Activated CD4-positive, alpha-beta T cell treated with anti-CD3 and anti-CD28 coated beads, Interleukin-2, amount 10 ng/mL, durations not matched to agents 24 days and 14 days (primary cell): ENCODE measurements around the gene PAPSS1. TPM values are rescaled to one million over a fixed set of nuclear protein-coding genes. Genes with fewer than 3 reads are reported as not detected.
"Not testable (repeated sequence)": the region's sequence is repeated elsewhere in the genome, so short reads cannot be mapped to it uniquely, and the experiment has no call there.

Experiments used
- DNase-seq: peaks from one replicate; pipeline ENCODE4 v3.0.0; 2022
- H3K27ac Mint-ChIP-seq: one replicate; pipeline ENCODE4 v1.8.0; 2022; ENCODE audit warnings: mild to moderate bottlenecking, mixed read lengths
- H3K27me3 Mint-ChIP-seq: one replicate; pipeline ENCODE4 v1.8.0; 2022; ENCODE audit warnings: mixed read lengths
- H3K36me3 Mint-ChIP-seq: one replicate; pipeline ENCODE4 v1.8.0; 2022; ENCODE audit warnings: low read depth, mild to moderate bottlenecking, mixed read lengths
- H3K4me1 Mint-ChIP-seq: one replicate; pipeline ENCODE4 v1.8.0; 2021; ENCODE audit warnings: mixed read lengths
- H3K4me3 Mint-ChIP-seq: one replicate; pipeline ENCODE4 v1.8.0; 2022; ENCODE audit warnings: mild to moderate bottlenecking, moderate library complexity, mixed read lengths
- H3K9me3 Mint-ChIP-seq: one replicate; pipeline ENCODE4 v1.8.0; 2021; ENCODE audit warnings: mixed read lengths
- intact Hi-C: fragments of 100-400 bp; cut with micrococcal nuclease; formaldehyde crosslinking; loops from one replicate; pipeline ENCODE4 v1.15.1; 2023
- total RNA-seq: library from RNA; stranded (reverse); gene quantifications from 2 replicates; pipeline ENCODE4 v1.2.3, GENCODE V29; 2022

The PAPSS1 gene
- total RNA-seq, 1 donor from 2014 or later: 31.2 TPM

DNA sequence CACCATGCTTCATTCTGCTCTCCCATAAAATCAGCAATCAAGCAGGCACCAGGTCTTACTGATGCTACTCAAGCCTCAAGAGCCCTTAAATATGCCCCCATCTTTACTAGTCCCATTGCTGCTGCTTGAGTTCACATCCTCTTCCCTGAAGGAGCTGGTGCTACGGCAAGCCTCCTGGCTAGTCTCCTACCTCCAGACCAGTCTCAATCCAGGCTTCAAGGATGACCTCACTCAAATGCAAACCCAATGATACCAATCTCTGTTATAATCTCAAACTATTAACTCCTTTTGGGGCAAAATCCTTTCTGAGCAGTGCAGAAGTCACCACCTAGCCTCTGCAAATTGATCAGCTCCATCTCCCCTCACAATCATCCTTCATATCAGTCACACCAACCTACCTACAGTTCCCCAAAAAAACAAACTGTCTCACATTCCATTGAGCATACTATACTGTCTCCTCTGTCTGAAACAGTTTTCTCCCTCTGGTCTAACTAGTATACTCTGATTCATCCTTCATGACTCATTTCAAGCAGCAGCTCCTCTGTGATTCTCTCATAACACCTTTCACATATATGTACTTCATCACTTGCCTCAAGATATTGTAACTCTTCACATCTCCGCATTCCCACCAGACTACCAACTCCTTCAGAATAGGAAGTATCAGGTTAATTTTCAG is 30.0 kb downstream of the PAPSS1 start:
- no peak for DNase-seq
- H3K9me3 Mint-ChIP-seq: no peaks in the 10 kb centered on the region
- intact Hi-C loops: loop anchor here (2.0 kb wide), 1 partner anchor 29 kb away; no protein-coding TSS in a partner anchor
- no peak overlapping the region for H3K4me3 Mint-ChIP-seq
- H3K27me3 Mint-ChIP-seq: no peaks in the 10 kb centered on the region
- H3K4me1 Mint-ChIP-seq: peaks cover 9% of the 10 kb centered on the region
- H3K36me3 Mint-ChIP-seq: peaks cover 21% of the 10 kb centered on the region
- H3K27ac Mint-ChIP-seq: no peak overlapping the region

DNA sequence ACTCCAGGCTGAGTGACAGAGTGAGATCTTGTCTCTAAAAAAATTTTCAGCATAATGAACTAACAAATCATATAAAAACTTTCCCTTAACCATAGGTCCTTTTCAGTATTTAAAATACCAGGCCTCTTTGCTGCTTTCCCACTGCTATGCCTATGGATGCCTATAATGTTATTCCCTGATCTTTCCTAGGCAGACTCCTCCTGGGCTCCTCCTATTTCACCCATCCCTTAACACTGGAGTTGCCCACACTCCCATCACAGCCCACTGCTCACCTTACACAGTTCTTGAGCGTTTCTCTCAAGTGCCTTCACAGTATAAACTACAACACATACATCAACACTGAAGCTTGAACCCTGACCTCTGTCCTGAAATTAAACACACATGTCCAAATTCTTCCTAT is 31.6 kb downstream of the PAPSS1 start:
- Mint-ChIP-seq H3K4me3 (no peak overlapping the region), H3K27me3 (no peaks in the 10 kb centered on the region), H3K4me1 (peaks cover 6% of the 10 kb centered on the region), H3K9me3 (no peaks in the 10 kb centered on the region), H3K27ac (no peak overlapping the region), H3K36me3 (peaks cover 17% of the 10 kb centered on the region)
- DNase-seq: no peak
- intact Hi-C loops: no loop called here

DNA sequence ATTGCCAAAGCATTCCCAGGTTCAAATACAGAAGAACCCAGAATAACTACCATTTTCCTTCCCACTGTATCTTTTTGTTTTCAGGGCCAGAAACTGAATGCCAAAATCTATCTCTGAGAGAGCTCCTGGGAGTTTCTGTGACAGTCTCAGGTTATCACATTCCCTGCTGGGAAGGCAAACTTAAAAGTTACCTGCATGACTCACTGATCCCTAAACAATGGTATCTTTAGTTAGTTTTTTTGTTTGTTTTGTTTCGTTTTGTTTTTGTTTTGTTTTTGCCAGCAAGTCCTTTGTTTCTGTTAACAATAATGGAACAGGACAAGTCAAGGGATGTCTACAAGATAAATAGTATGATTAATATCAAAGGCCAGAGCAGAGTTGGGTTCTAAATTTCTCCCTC is 34.3 kb downstream of the PAPSS1 start:
- DNase-seq: no peak
- Mint-ChIP-seq H3K9me3 (no peaks in the 10 kb centered on the region), H3K27me3 (no peaks in the 10 kb centered on the region), H3K4me1 (no peaks in the 10 kb centered on the region), H3K4me3 (no peak overlapping the region), H3K27ac (no peak overlapping the region), H3K36me3 (peaks cover 12% of the 10 kb centered on the region)
- intact Hi-C loops: no loop called here

DNA sequence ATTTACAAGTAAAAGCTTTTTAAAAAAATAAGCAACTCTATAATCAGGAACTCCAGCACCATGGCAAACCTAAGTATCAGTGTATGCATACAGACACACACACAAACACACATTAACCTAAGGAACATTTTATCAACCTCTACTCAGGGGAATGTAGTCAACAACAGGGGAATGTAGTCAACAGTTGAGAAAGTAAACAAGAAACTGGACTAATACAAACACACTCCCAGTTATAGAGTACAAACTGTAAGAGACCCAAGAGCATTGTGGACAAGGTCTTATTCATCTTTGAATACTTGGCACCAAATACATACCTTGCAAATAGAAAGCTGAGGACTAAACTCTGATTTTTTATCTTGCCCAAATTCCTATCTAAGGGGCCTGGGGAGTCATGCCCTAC is 36.2 kb downstream of the PAPSS1 start:
- intact Hi-C loops: no loop called here
- Mint-ChIP-seq H3K36me3 (peaks cover 25% of the 10 kb centered on the region), H3K4me3 (no peak overlapping the region)

DNA sequence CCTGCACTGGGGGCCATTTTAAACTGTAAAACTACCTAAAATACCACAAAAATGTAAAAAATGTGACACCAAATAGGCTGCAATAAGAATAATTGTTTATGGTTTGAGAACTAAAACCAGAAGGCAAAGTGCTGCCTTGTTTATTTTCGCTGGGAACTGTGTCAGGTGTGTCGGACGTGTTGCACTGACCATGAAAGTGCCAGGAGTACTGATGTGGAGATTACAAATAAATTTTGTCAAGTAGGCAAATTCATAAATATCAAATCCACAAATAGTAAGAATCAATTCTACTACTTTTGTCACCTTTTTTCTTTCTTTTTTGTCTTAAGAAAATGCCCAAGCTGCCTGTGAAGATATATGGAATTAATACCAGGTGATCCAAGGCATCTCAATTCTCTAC is 37.7 kb downstream of the PAPSS1 start:
- Mint-ChIP-seq H3K4me3 (no peak overlapping the region), H3K27ac (no peak overlapping the region), H3K9me3 (no peaks in the 10 kb centered on the region), H3K27me3 (no peaks in the 10 kb centered on the region), H3K4me1 (no peaks in the 10 kb centered on the region), H3K36me3 (peaks cover 36% of the 10 kb centered on the region)
- DNase-seq: no peak
- intact Hi-C loops: no loop called here

More for the DNA sequence above, 36.2 kb downstream of the PAPSS1 start:
- no peak for DNase-seq
- Mint-ChIP-seq H3K9me3 (no peaks in the 10 kb centered on the region), H3K27ac (no peak overlapping the region), H3K27me3 (no peaks in the 10 kb centered on the region), H3K4me1 (no peaks in the 10 kb centered on the region)

DNA sequence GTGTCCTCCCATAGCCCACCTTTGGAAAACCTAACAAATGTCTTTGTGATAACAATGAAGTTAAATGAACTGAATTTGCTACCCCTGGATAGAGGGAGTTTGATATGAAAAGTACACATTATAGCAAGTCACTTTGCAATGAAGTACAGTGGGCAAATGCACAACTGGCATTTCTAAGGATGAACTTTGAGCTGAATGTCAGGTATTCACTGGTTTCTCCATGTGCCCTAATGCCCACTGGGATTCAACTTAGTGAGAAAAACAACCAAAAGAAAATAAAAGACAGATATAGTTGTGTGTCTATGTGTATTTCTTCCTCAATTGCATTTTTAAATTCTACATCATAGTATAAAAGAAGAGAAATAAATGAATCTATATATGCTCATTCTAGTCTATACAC is 51.0 kb downstream of the PAPSS1 start:
- Mint-ChIP-seq H3K4me1 (no peaks in the 10 kb centered on the region), H3K27me3 (no peaks in the 10 kb centered on the region), H3K9me3 (no peaks in the 10 kb centered on the region), H3K27ac (no peak overlapping the region), H3K36me3 (peaks cover 5% of the 10 kb centered on the region), H3K4me3 (no peak overlapping the region)
- DNase-seq: no peak
- intact Hi-C loops: no loop called here

DNA sequence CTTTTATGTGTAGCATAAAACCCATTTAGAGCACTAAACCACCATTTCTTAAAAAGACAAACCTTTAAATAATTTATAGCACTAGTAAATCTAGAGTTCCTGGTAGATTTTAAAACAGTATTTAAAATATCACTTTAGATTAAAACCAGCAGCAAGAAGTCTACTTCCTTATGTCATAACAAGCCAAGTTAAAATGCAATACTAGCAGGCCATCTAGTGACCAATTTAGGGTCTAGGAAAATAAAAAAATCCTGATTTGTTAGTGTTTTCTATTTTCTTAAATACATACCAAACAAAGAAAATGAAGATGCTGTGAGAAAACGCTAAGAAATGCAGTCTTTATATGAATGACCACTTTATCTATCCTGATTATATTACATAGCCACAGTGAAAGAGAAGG is 53.9 kb downstream of the PAPSS1 start:
- intact Hi-C loops: no loop called here
- no peaks in the 10 kb centered on the region for H3K4me1 Mint-ChIP-seq
- no peak overlapping the region for H3K27ac Mint-ChIP-seq
- H3K9me3 Mint-ChIP-seq: no peaks in the 10 kb centered on the region
- no peak for DNase-seq
- no peak overlapping the region for H3K4me3 Mint-ChIP-seq
- no peaks in the 10 kb centered on the region for H3K27me3 Mint-ChIP-seq
- H3K36me3 Mint-ChIP-seq: peaks cover 2% of the 10 kb centered on the region

DNA sequence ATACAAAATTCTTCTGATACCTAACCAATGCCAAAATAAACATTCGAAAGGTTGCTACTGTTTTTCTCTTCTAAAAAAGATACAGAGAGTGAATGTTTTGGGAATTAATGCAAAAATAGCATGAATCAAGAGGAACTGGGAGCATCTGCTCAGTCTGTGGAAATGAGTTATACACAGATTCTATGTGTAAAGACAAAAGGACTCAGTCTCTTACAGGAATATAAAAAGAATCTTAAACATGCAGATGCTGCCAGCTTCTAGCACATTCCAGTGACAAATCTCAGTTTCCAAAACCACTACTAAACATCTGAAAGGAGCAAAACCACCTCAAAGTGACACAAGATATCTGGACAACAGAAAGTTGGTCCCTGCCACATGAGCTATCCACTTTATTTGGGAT is 55.0 kb downstream of the PAPSS1 start:
- no peaks in the 10 kb centered on the region for H3K4me1 Mint-ChIP-seq
- H3K9me3 Mint-ChIP-seq: no peaks in the 10 kb centered on the region
- H3K4me3 Mint-ChIP-seq: no peak overlapping the region
- no peak overlapping the region for H3K27ac Mint-ChIP-seq
- no peak for DNase-seq
- intact Hi-C loops: no loop called here
- H3K36me3 Mint-ChIP-seq: peaks cover under 1% of the 10 kb centered on the region
- no peaks in the 10 kb centered on the region for H3K27me3 Mint-ChIP-seq

DNA sequence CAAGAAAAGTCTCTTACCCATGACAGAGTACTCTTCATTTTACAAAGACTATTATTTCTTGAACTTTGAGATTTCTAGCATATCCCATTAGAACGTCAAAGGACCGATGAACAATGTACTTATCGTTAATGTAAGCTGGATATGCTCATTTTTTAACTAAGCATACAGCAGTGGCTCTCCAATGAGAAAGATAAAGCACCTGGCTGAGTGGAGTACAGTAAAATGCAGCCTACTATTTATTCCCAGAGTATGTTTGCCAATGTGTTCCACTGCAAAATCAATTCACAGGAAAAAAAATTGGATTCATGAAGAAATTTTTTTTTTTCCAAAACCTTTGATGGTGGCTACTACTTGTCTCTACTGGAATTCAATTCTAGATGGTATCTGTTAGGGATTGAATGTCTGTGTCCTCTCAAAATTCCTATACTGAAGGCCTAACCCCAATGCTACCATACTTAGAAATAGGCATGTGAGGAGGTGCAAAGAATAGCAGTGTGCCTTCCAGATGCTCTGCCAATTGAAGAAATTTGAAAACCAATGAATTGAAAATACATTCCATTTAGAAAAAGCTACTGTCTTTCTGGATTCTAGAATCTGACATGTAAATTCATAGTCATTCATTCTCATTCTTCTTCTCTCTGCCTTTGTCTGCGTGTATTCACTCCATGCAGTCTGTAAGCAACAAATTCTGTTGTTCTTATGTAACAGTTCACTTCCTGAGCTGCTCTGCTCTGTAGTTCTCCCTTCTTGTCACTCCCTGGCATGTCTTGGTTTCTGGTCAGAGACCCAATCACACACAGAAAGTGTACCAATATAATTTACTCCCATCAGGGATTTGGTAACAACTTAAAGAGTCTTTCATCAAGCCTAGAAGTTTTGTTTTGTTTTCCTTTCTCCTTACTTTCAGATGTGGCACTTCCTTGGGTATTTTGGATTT is 61.4 kb downstream of the PAPSS1 start:
- no peaks in the 10 kb centered on the region for H3K27me3 Mint-ChIP-seq
- no peak for DNase-seq
- H3K4me3 Mint-ChIP-seq: no peak overlapping the region
- H3K27ac Mint-ChIP-seq: no peak overlapping the region
- no peaks in the 10 kb centered on the region for H3K4me1 Mint-ChIP-seq
- peaks cover 7% of the 10 kb centered on the region for H3K36me3 Mint-ChIP-seq
- H3K9me3 Mint-ChIP-seq: peaks cover 3% of the 10 kb centered on the region
- intact Hi-C loops: no loop called here

DNA sequence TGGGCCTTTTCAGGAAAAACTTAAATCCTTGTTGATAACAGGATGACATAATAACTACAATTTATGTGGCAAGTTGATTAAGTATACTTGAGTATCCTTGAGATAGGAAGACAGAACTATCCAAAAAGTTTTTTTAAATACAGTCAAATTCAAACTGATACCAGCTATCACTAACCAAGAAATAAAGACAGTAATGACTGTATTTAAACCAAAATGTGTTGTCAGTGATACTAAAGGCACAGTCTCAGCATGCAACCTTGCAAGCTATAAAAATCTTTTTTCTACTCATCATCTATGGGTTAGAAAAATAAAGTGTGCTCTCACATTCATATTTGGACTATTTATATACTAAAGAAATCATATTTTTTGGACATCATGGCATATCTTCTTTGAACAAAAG is 64.7 kb downstream of the PAPSS1 start:
- H3K4me1 Mint-ChIP-seq: no peaks in the 10 kb centered on the region
- intact Hi-C loops: no loop called here
- no peak for DNase-seq
- H3K9me3 Mint-ChIP-seq: peaks cover 6% of the 10 kb centered on the region
- H3K27me3 Mint-ChIP-seq: no peaks in the 10 kb centered on the region
- H3K36me3 Mint-ChIP-seq: peaks cover 26% of the 10 kb centered on the region
- H3K4me3 Mint-ChIP-seq: no peak overlapping the region
- H3K27ac Mint-ChIP-seq: no peak overlapping the region

DNA sequence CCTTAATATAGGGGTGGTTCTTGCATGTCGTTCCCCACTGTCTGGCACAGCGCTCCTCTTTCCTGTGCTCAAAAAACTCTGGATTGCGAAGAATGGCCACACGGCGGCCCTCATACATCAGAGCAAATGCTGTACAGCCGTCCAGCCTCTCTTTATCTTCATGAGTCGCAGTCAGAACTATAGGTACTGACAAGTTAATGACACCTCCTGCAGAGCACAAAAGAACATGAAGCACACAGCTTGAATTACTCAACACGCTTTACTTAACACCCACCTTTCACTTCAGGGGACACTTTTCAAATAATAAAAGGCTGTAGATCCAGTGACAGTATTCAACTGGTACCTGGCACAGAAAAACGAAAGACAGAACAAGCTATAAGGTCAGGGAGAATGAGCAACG is 65.3 kb downstream of the PAPSS1 start:
- no peaks in the 10 kb centered on the region for H3K4me1 Mint-ChIP-seq

DNA sequence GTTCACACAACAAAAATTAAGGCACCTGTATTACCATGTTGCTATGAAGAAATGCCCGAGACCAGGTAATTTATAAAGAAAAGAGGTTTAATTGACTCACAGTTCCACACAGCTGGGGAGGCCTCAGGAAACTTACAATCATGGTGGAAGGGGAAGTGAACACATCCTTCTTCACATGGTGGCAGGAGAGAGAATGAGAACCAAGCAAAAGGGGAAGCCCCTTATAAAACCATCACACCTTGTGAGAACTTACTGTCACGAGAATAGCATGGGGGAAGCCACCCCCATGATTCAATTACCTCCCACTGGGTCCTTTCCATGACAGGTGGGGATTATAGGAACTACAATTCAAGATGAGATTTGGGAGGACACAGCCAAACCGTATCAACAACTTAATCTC is 68.6 kb downstream of the PAPSS1 start:
- H3K27ac Mint-ChIP-seq: not testable (repeated sequence)

More for the DNA sequence above, 65.3 kb downstream of the PAPSS1 start:
- H3K4me3 Mint-ChIP-seq: no peak overlapping the region
- intact Hi-C loops: no loop called here
- H3K27me3 Mint-ChIP-seq: no peaks in the 10 kb centered on the region
- H3K36me3 Mint-ChIP-seq: peaks cover 28% of the 10 kb centered on the region
- H3K9me3 Mint-ChIP-seq: peaks cover 6% of the 10 kb centered on the region
- no peak for DNase-seq
- no peak overlapping the region for H3K27ac Mint-ChIP-seq

DNA sequence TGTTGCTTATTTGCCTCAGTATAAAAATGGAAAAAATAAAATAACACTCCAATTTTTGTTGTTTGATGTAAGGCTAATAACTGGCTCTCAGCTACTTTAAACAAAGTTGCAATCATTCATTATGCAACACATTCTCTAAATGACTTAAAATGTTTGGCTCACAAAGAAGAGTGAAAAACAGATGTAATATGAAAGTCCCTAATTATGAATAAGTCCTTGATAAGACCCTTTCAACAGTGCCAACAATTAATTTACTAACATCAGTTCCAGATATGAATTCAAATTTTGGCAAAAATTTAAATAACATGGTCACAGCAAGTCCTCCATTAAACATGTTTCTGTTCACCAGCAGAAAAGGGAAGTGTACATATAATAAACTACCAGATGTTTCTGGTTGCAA is 69.8 kb downstream of the PAPSS1 start:
- peaks cover 6% of the 10 kb centered on the region for H3K9me3 Mint-ChIP-seq
- H3K4me3 Mint-ChIP-seq: no peak overlapping the region
- no peaks in the 10 kb centered on the region for H3K4me1 Mint-ChIP-seq
- H3K36me3 Mint-ChIP-seq: peaks cover 27% of the 10 kb centered on the region
- no peaks in the 10 kb centered on the region for H3K27me3 Mint-ChIP-seq
- intact Hi-C loops: no loop called here
- no peak for DNase-seq
- H3K27ac Mint-ChIP-seq: no peak overlapping the region

More for the DNA sequence above, 68.6 kb downstream of the PAPSS1 start:
- peaks cover 27% of the 10 kb centered on the region for H3K36me3 Mint-ChIP-seq
- H3K4me3 Mint-ChIP-seq, DNase-seq, H3K4me1 Mint-ChIP-seq, H3K9me3 Mint-ChIP-seq, intact Hi-C loops, H3K27me3 Mint-ChIP-seq: not testable (repeated sequence)

DNA sequence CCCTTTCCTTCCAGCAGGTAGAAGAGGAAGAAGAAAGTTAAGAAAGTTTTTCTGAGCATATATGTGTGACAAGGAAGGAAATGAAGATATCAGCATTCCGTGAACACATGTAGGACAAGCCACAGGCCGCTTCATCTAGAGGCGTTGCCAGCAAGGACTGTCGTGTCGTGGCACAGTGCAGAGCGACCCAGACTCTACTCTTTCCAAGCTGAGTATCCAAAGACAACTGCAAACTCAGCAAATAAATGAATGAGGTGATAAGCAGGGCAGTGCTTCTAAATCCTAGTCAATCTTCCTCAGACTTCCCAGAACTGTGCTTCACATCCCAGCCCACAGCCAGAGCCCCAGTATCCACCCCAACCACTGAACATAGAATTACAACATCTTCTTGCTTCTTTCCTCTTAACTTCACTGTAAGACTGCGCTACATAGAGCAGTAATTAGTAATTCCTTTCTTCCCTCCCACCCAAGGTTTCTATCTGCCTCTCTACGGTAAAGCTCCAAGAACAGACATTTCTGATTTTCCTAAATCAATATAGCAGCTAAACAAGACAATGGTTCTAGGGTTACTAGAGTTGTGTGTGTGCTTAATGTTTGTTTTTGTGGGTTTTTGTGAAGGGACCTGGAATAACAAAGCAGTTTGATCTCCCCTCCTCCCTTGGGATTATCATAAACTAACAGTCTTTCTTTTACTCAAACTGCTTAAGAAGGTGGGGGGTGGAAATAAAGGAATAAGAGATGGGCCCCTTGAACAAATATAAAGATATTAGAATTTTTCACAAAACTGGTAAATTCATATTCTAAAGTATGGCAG is 71.6 kb downstream of the PAPSS1 start:
- H3K36me3 Mint-ChIP-seq: peaks cover 31% of the 10 kb centered on the region
- H3K27me3 Mint-ChIP-seq: no peaks in the 10 kb centered on the region
- no peak for DNase-seq
- no peak overlapping the region for H3K27ac Mint-ChIP-seq
- no peak overlapping the region for H3K4me3 Mint-ChIP-seq
- peaks cover 4% of the 10 kb centered on the region for H3K9me3 Mint-ChIP-seq
- intact Hi-C loops: no loop called here
- no peaks in the 10 kb centered on the region for H3K4me1 Mint-ChIP-seq
